Parathyroid adenoma (tissue), 2 donors: ENCODE results near the gene AK2.
A peak's percentile ranks its signal among the peaks of the same experiment; 100 is the strongest.

ENCODE experiments used
- H2AFZ ChIP-seq: fragments of 300-600 bp; sonication (generic); one replicate; pipeline ENCODE4 v1.7.0; 2017; ENCODE audit warnings: antibody characterized with exemption, mild to moderate bottlenecking
- H3K27ac ChIP-seq: fragments of 300-600 bp; sonication (generic); one replicate; pipeline ENCODE4 v1.7.0; 2017
- H3K27me3 ChIP-seq: fragments of 300-600 bp; sonication (generic); one replicate; pipeline ENCODE4 v1.7.0; 2017; ENCODE audit warnings: low read length; ENCODE audit not compliant: control insufficient read depth, insufficient read depth
- H3K36me3 ChIP-seq: fragments of 300-600 bp; sonication (generic); one replicate; pipeline ENCODE4 v1.7.0; 2017; ENCODE audit warnings: low read length; ENCODE audit not compliant: control insufficient read depth, insufficient read depth
- H3K4me1 ChIP-seq: fragments of 300-600 bp; sonication (generic); one replicate; pipeline ENCODE4 v1.7.0; 2017; ENCODE audit warnings: control low read depth
- H3K4me2 ChIP-seq: fragments of 300-600 bp; sonication (generic); one replicate; pipeline ENCODE4 v1.7.0; 2017; ENCODE audit warnings: low read length
- H3K4me3 ChIP-seq: fragments of 300-600 bp; sonication (generic); one replicate; pipeline ENCODE4 v1.7.0; 2017; ENCODE audit warnings: low read depth, low read length
- H3K79me2 ChIP-seq: fragments of 300-600 bp; sonication (generic); one replicate; pipeline ENCODE4 v1.7.0; 2017; ENCODE audit warnings: control low read depth
- H3K9ac ChIP-seq: fragments of 300-600 bp; sonication (generic); one replicate; pipeline ENCODE4 v1.7.0; 2017; ENCODE audit warnings: mild to moderate bottlenecking
- H3K9me3 ChIP-seq: fragments of 300-600 bp; sonication (generic); one replicate; pipeline ENCODE4 v1.7.0; 2017; ENCODE audit warnings: low read length; ENCODE audit not compliant: control insufficient read depth
- CTCF ChIP-seq: fragments of 300-600 bp; sonication (generic); IDR thresholded peaks from one replicate; pipeline ENCODE4 v1.7.0; 2017; ENCODE audit warnings: antibody characterized with exemption, mild to moderate bottlenecking
- donor health status: primary hyperparathyroidism.

The AK2 gene

DNA sequence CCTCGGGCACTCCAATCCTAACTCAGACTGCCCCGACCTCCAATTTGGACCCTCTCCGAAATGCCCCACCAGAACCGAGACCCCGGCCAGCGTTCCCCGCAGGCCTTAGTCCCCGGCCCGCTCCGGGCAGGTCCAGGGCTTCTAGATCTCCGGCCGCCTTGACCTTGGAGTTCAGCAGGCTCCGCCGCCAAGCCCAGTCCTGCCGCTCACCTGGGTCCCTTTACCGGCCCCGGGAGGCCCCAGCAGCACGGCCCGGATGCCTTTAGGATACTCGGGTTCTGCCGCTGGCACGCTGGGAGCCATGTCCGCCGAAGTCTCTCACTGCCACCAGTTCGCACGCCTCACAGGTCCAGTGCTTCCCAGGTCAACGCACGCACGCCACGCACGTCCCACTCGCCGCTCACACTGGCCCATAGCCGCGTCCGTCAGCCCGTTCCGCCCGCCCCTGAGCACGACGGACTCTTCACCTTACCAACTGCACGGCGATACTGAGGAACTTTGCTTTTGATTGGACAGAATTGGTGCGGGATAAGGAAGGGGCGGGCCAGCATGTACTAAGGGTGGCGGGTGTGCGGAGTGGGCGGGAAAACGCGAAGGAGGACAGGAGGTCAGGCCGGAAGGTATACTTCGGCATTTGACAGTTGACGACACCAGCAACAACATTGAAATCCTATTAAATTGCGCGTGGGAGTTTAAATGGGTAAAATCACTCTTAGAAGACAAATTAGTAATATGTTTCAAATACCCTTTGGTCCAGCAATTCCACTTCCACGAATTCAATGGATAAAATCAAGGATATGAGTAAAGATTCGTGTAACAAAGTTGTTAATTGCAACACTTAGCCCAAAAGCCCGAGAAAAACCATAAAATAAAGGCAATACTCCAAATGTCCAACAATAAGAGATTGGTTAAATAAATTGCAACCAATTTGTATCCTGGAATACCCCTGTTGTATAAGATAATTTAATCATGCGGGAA, at the start of gene AK2:
Gene AK2, minus strand, starts transcription at position 358 of the 978 bp plus-strand sequence. Its CDS starts 55 bp downstream, at position 303.
- Histone ChIP-seq H3K27me3 (no peaks in the 10 kb centered on the region), H3K4me2 (peak within 1 kb of the TSS; percentile 87), H3K36me3 (no peaks in the 10 kb centered on the region), H2AFZ (peak within 1 kb of the TSS; percentile 85), H3K4me1 (peaks cover 6% of the 10 kb centered on the region), H3K4me3 (peak within 1 kb of the TSS; percentile 97), H3K79me2 (peaks cover 30% of the 10 kb centered on the region), H3K9me3 (no peaks in the 10 kb centered on the region), H3K9ac (no peak within 1 kb of the TSS), H3K27ac (peak within 1 kb of the TSS; percentile 73)
- TF ChIP-seq CTCF: no peak

- no peaks in the 10 kb centered on the region for H3K9me3 ChIP-seq
- H3K36me3 ChIP-seq: no peaks in the 10 kb centered on the region
- peak; percentile 53 for TF ChIP-seq CTCF
- H3K27ac ChIP-seq: no peak overlapping the region
- H3K4me2 ChIP-seq: no peak overlapping the region
- H3K4me1 ChIP-seq: no peaks in the 10 kb centered on the region
- no peaks in the 10 kb centered on the region for H3K79me2 ChIP-seq
- no peak overlapping the region for H2AFZ ChIP-seq
- no peak overlapping the region for H3K4me3 ChIP-seq
- H3K27me3 ChIP-seq: no peaks in the 10 kb centered on the region
- no peak overlapping the region for H3K9ac ChIP-seq
Measured at GRCh38 chr1:33086384-33086850, 49.7 kb upstream of the AK2 start.

DNA sequence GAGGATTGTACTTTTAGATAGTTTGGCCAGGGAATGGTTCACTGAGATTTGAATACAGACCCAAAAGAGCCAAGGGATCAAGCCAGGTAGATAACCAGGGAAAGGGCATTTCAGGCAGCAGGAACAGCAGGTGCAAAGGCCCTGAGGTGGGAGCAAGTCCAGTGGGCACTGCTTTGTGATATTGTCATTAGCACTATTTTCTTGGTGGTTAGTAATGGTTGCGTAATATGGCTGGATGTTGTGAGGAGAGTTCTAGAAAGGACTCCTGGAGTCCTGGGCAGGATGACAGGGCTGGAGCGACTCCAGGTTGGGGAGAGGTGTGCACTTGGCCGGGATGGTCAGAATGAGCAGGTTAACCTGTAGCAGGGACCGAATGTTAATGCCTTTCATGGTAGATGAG, 48.6 kb upstream of the AK2 start:
- Histone ChIP-seq H3K9ac (no peak overlapping the region), H3K9me3 (no peaks in the 10 kb centered on the region), H3K27ac (no peak overlapping the region), H3K36me3 (no peaks in the 10 kb centered on the region), H3K4me1 (no peaks in the 10 kb centered on the region), H3K4me2 (no peak overlapping the region), H3K79me2 (no peaks in the 10 kb centered on the region), H3K27me3 (no peaks in the 10 kb centered on the region), H2AFZ (no peak overlapping the region), H3K4me3 (no peak overlapping the region)
- no peak for TF ChIP-seq CTCF

GRCh38 chr1:33082575-33083108, 46.0 kb upstream of the AK2 start:
- no peak overlapping the region for H3K4me2 ChIP-seq
- no peaks in the 10 kb centered on the region for H3K36me3 ChIP-seq
- no peaks in the 10 kb centered on the region for H3K4me1 ChIP-seq
- no peaks in the 10 kb centered on the region for H3K9me3 ChIP-seq
- H3K9ac ChIP-seq: no peak overlapping the region
- no peak for TF ChIP-seq CTCF
- H2AFZ ChIP-seq: no peak overlapping the region
- H3K79me2 ChIP-seq: no peaks in the 10 kb centered on the region
- H3K27me3 ChIP-seq: no peaks in the 10 kb centered on the region
- no peak overlapping the region for H3K27ac ChIP-seq
- H3K4me3 ChIP-seq: no peak overlapping the region
